OCI-LY3 (cell line): ENCODE data around the gene AP3B2.

Experiments
- EZH2phosphoT487 ChIP-seq: fragments of 200-600 bp; shearing (Covaris generic); IDR thresholded peaks from 2 replicates; pipeline ENCODE4 v1.6.1; 2018; ENCODE audit warnings: antibody characterized with exemption, mixed run types, low read depth
- TF ChIP-seq, protein P1 (sequence below): fragments of 200-600, 300-600 bp; sonication (generic); IDR thresholded peaks from 2 replicates; pipeline ENCODE4 v1.5.1; 2014; ENCODE audit warnings: antibody characterized with exemption, low read length, low read depth

DNA sequence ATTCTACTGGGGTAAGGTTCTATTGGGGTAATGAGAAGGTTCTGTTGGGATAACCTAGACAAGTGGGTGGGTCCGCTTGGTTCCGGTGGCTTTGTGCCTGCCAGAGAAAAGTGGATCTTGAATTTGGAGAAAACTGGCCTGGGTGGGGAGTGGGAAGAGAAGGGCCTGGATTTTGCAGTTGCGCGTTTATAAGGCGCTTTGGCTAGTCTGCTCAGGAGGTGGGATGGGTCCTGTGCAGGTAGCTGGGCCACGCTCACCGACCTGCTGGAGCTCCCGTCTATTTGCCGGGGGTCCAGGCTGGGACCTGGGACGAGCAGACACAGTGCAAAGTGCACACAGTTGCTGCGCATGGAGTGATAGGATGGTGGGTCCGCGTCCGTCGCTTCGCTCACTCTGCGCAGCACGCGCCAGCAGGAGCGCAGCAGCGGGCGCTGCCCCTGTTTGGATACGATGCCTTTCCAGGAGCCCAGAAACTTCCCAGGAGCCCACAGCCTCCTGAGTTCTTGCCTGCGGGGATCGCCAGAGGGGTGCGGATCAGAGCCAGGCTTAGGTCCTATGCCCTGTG lies 1.3 kb upstream of the AP3B2 start:
- TF ChIP-seq, protein P1, sequence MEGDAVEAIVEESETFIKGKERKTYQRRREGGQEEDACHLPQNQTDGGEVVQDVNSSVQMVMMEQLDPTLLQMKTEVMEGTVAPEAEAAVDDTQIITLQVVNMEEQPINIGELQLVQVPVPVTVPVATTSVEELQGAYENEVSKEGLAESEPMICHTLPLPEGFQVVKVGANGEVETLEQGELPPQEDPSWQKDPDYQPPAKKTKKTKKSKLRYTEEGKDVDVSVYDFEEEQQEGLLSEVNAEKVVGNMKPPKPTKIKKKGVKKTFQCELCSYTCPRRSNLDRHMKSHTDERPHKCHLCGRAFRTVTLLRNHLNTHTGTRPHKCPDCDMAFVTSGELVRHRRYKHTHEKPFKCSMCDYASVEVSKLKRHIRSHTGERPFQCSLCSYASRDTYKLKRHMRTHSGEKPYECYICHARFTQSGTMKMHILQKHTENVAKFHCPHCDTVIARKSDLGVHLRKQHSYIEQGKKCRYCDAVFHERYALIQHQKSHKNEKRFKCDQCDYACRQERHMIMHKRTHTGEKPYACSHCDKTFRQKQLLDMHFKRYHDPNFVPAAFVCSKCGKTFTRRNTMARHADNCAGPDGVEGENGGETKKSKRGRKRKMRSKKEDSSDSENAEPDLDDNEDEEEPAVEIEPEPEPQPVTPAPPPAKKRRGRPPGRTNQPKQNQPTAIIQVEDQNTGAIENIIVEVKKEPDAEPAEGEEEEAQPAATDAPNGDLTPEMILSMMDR: no peak
- TF ChIP-seq EZH2phosphoT487: no peak
